GM20000 (cell line): ENCODE measurements around the gene PIR.

Experiments
- DNase-seq: peaks from one replicate; pipeline ENCODE4 v3.0.0; 2012; ENCODE audit warnings: low spot score
- CTCF ChIP-seq: IDR thresholded peaks from 2 replicates; pipeline ENCODE4 v1.5.1; 2012; ENCODE audit warnings: mild to moderate bottlenecking, control low read depth; ENCODE audit errors: extremely low read depth, missing control alignments

PIR gene

GRCh38 chrX:15391850-15392249 is 101.3 kb downstream of the PIR start:
- no peak for TF ChIP-seq CTCF
- no peak for DNase-seq

- no peak for DNase-seq
- TF ChIP-seq CTCF, result no peak
These were observed 108.8 kb downstream of the PIR start, which contains the start of gene VEGFD for GRCh38 chrX:15384304-15384703. Gene VEGFD, minus strand, starts transcription at chrX:15384413. Its CDS starts 467 bp downstream, at chrX:15383946.

- DNase-seq, result no peak
- TF ChIP-seq CTCF, result no peak
These were observed 110.3 kb downstream of the PIR start for GRCh38 chrX:15382813-15383212.

GRCh38 chrX:15376956-15377355 is 116.2 kb downstream of the PIR start:
- DNase-seq, result no peak
- no peak for TF ChIP-seq CTCF

- TF ChIP-seq CTCF, result no peak
- no peak for DNase-seq
These were observed 119.2 kb downstream of the PIR start for GRCh38 chrX:15373976-15374375.

GRCh38 chrX:15366506-15367352 is 126.4 kb downstream of the PIR start:
- no peak for DNase-seq
- TF ChIP-seq CTCF, result no peak

GRCh38 chrX:15359701-15360100 is 133.4 kb downstream of the PIR start:
- no peak for TF ChIP-seq CTCF
- DNase-seq, result no peak
